GM12892 (cell line): ENCODE data around the gene VSTM4.

Source experiments
- POLR2AphosphoS5 ChIP-seq: IDR thresholded peaks from 2 replicates; pipeline ENCODE4 v1.6.1; 2011; ENCODE audit warnings: low read depth, low read length, control low read depth
- TAF1 ChIP-seq: IDR thresholded peaks from 2 replicates; pipeline ENCODE4 v1.6.1; 2011; ENCODE audit warnings: low read depth, mild to moderate bottlenecking, control low read depth, low read length, borderline replicate concordance

DNA sequence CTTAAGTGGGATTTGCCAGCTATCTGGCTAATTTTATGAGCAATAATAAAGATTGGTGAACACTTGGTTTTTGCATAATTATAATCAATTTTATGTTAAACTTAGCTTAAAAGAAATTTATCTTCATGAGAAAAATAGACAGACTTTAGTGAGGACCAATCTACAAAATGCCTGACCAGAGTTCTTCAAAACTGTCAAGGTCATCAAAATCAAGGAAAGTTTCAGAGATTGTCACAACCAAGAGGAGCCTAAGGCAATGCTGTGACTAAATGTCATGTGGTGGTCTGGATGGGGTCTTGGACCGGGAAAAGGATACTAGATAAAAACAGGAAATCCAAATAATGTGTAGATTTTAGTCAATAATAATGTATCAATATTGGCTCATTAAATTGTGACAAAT is 36.2 kb upstream of the VSTM4 start:
- no peak for TF ChIP-seq TAF1
- TF ChIP-seq POLR2AphosphoS5: no peak
